ENCODE data around the gene SPACA7.

DNA sequence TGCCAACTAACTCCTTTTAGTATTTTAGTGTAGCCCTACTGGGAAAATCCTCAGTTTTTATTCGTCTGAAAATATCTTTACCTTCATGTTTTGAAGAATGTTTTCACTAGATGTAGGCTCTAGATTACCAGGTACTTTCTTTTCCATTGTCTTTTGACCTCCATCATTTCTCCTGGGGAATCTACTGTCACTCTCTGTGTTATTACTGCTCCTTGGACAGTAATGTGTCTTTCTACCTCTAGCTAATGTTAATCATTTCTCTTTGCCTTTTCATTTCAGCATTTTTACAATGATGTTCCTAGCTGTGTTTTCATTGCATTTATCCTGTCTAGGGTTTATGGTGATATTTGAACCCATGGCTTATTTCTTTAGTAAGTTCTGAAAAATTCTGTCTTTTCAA lies 61.9 kb downstream of the SPACA7 start:
- TF ChIP-seq, protein P1, sequence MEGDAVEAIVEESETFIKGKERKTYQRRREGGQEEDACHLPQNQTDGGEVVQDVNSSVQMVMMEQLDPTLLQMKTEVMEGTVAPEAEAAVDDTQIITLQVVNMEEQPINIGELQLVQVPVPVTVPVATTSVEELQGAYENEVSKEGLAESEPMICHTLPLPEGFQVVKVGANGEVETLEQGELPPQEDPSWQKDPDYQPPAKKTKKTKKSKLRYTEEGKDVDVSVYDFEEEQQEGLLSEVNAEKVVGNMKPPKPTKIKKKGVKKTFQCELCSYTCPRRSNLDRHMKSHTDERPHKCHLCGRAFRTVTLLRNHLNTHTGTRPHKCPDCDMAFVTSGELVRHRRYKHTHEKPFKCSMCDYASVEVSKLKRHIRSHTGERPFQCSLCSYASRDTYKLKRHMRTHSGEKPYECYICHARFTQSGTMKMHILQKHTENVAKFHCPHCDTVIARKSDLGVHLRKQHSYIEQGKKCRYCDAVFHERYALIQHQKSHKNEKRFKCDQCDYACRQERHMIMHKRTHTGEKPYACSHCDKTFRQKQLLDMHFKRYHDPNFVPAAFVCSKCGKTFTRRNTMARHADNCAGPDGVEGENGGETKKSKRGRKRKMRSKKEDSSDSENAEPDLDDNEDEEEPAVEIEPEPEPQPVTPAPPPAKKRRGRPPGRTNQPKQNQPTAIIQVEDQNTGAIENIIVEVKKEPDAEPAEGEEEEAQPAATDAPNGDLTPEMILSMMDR (IDR thresholded peaks at IDR 0.05) = no peak
- no peak for TF ChIP-seq POLR2A (IDR thresholded peaks at IDR 0.05)
